Dendritic cell treated with granulocyte-macrophage colony-stimulating factor and Interleukin-4, amounts not matched to agents 40 ng/mL and 50 ng/mL, for 4 days (primary cell): ENCODE measurements around the gene MAP3K13.
"Not testable (repeated sequence)": the region's sequence is repeated elsewhere in the genome, so short reads cannot be mapped to it uniquely, and the experiment has no call there.

ENCODE experiments used
- H3K27ac Mint-ChIP-seq: one replicate; pipeline ENCODE4 v1.8.0; 2022; ENCODE audit warnings: mild to moderate bottlenecking, mixed read lengths
- H3K27me3 Mint-ChIP-seq: one replicate; pipeline ENCODE4 v1.8.0; 2022; ENCODE audit warnings: mild to moderate bottlenecking, mixed read lengths
- H3K36me3 Mint-ChIP-seq: one replicate; pipeline ENCODE4 v1.8.0; 2022; ENCODE audit warnings: low read depth, mixed read lengths
- H3K4me1 Mint-ChIP-seq: one replicate; pipeline ENCODE4 v1.8.0; 2022; ENCODE audit warnings: low read depth, mixed read lengths
- H3K4me3 Mint-ChIP-seq: one replicate; pipeline ENCODE4 v1.8.0; 2022; ENCODE audit warnings: mild to moderate bottlenecking, moderate library complexity, mixed read lengths
- H3K9me3 Mint-ChIP-seq: one replicate; pipeline ENCODE4 v1.8.0; 2022; ENCODE audit warnings: mixed read lengths
- intact Hi-C: fragments of 100-400 bp; cut with micrococcal nuclease; formaldehyde crosslinking; loops from one replicate; pipeline ENCODE4 v1.15.0; 2022

The MAP3K13 gene

DNA sequence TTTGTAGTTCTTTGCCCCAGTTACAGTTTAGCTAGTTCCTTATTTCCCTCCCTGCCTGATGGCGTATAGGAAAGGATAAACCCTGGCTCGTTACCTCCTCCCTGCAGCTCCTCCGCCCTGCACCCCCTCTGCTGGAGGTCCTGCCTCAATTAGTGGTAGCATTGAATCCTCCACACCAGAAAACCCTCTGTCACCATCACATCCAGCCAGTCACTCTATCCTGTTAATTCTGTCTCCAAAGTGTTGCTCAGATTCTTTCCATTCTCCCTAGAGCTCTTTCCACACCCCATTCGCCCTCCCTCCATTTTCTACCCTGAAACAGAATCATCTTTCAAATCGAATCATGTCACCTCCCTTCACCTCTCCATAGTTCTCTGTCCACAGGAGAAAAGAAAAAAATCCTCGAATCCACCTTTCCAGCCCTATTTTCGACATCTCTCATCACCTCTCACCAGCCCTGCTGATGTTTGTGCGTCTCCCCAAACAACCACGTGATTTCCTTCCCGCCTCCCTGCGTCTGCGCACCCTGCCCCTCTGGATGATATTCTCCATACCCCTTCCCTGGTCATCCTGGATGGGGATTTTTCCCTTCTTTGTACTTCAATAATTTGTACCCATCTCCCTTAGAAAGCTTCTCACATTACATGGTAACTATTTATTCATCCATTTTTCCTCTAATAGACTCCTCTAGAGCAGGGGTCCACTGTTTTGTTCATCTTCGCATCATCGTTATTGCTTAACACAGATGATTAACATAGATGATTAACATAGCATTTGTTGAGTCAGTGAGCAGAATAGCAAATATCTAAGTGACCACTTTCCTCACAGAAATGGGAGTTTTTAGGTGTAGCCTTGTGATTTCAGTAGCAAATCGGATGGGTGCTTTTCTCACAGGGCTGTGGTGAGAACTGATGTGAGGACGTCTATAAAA lies 37.1 kb downstream of the MAP3K13 start:
- no peak overlapping the region for H3K4me3 Mint-ChIP-seq
- H3K36me3 Mint-ChIP-seq = no peaks in the 10 kb centered on the region
- intact Hi-C loops = no loop called here
- H3K27me3 Mint-ChIP-seq = no peaks in the 10 kb centered on the region
- H3K27ac Mint-ChIP-seq = no peak overlapping the region
- no peaks in the 10 kb centered on the region for H3K4me1 Mint-ChIP-seq
- no peaks in the 10 kb centered on the region for H3K9me3 Mint-ChIP-seq

DNA sequence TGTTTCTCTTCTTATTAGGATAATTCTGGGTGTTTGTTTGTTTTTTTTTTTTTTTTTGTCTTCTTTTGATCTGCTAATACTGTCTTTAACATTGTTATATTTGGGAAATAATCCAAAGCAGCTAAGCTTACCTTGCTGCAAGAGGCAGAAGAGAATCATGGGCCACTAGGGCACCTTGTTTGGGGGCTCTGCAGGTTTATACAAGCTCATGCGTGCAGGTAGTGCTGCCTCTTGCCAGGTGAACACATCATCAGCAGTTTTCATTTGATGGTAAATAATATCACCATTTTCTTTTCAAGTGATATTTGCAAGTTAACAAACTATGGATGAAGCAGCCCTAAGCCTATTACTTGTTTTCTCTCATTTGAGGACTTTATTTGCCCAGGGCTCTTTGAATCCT lies 37.9 kb downstream of the MAP3K13 start:
- H3K27ac Mint-ChIP-seq = no peak overlapping the region
- intact Hi-C loops = no loop called here

DNA sequence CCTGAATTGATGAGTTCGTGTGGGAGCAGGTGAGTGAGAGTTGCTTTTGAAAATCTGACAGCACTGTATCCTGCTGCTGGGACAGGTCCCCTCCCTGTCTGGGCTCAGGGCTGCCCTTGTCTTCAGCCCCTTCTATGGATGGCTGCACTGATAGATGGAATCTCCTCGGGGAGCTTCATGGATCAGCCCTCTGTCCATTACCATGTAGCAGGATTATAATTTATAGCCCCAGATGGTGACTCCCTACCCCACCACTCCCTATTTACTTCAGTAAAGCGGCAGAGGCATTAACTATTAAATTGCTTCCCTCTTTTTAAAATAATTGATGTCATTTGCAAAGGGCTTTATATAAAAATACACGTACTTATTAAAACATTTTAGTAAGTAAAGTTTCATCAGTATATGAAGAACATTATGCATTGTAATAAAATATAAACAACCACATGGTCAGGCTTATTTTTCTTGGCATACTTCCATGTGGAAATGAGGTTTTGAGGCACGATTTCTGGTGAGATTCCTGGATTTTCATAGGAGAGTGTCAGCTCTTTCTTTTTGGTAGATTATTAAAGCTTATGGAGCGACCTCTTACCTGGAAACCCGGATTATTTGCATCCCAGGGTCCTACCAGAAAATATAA lies 38.5 kb downstream of the MAP3K13 start:
- no peak overlapping the region for H3K27ac Mint-ChIP-seq
- no peaks in the 10 kb centered on the region for H3K36me3 Mint-ChIP-seq
- H3K27me3 Mint-ChIP-seq = no peaks in the 10 kb centered on the region
- H3K9me3 Mint-ChIP-seq = no peaks in the 10 kb centered on the region
- H3K4me3 Mint-ChIP-seq = no peak overlapping the region
- H3K4me1 Mint-ChIP-seq = no peaks in the 10 kb centered on the region
- intact Hi-C loops = no loop called here

More for the DNA sequence above, 37.9 kb downstream of the MAP3K13 start:
- H3K27me3 Mint-ChIP-seq = no peaks in the 10 kb centered on the region
- H3K4me3 Mint-ChIP-seq = no peak overlapping the region
- H3K9me3 Mint-ChIP-seq = no peaks in the 10 kb centered on the region
- no peaks in the 10 kb centered on the region for H3K4me1 Mint-ChIP-seq
- H3K36me3 Mint-ChIP-seq = no peaks in the 10 kb centered on the region

DNA sequence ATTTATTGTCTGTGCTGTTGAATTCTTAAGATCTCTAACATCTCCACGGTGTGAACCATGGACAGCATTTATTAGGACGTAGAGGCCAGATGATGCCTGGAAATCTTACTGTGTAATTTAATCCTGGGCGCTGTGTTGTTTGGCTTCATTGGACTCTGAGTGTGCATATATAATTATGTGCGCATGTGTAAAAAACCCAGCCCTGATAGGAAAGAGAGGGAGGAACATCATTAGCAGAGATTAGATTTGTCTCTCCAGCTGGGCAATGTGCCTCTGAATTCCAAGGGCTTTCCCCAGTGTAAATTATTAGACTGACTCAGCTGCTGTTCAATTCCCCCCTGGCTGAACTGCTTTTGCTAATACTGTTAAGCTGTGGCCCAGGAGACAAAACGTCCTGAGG lies 39.6 kb downstream of the MAP3K13 start:
- Mint-ChIP-seq H3K27me3 (no peaks in the 10 kb centered on the region), H3K27ac (no peak overlapping the region), H3K4me1 (no peaks in the 10 kb centered on the region), H3K36me3 (no peaks in the 10 kb centered on the region), H3K9me3 (no peaks in the 10 kb centered on the region), H3K4me3 (no peak overlapping the region)
- intact Hi-C loops = no loop called here

DNA sequence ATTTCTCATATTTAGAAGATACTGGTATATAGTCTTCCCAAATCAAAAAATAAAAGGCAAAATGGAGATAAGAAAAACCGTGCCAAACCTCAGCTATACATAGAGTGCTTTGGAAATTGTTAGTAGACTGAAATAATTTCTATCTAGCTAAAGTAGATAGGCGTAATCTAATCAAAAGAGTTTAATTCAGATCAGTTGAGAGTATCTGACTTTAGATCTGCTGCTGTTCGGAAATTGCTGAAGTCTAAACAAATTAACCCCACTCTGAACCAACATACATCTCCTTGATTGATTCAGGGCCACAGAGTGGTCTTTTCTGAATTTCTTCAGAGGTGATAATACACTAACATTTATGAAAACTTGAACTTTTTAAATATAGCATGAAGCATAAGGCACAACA lies 40.1 kb downstream of the MAP3K13 start:
- no peaks in the 10 kb centered on the region for H3K36me3 Mint-ChIP-seq
- H3K4me3 Mint-ChIP-seq = no peak overlapping the region
- intact Hi-C loops = no loop called here
- H3K27ac Mint-ChIP-seq = no peak overlapping the region
- no peaks in the 10 kb centered on the region for H3K9me3 Mint-ChIP-seq
- no peaks in the 10 kb centered on the region for H3K4me1 Mint-ChIP-seq
- no peaks in the 10 kb centered on the region for H3K27me3 Mint-ChIP-seq

DNA sequence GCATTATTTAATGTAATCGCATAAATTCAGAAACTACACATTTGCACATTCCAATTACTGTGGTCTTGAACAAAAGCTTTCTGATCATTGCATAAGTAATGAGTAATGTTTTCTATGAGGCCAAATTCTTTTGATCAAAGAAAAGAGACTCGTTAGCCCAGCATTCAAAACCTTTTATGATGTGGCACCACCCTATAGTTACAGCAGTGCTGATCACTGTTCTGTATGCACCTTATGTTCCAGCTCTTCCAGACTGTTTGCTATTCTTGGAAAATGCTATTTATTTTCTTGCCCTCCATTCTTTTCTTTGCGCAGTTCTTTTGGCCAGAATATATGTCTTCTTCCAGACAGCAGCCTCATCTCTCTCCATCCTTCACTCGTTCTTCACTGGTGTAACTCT lies 42.3 kb downstream of the MAP3K13 start:
- intact Hi-C loops = no loop called here
- Mint-ChIP-seq H3K9me3 (no peaks in the 10 kb centered on the region), H3K4me1 (no peaks in the 10 kb centered on the region), H3K4me3 (no peak overlapping the region), H3K36me3 (no peaks in the 10 kb centered on the region), H3K27me3 (no peaks in the 10 kb centered on the region), H3K27ac (no peak overlapping the region)

DNA sequence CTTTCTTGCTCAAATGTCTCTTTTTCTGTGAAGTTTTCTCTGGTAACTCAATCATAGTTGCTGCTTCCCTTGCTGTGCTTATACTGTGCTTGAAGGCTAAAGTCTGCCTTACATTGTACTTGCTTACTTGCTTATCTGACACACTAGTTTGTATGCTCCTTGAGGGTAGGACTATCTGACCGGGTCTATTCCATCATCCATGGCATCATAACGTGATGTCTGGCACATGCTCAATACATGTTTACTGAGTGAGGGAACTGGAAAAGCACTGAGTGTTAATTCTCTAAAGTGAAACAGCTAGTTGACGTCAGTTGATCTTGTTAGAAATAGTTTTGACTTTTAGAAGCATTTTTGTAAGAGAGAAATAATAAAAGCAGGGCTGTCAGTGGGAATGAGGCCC lies 42.7 kb downstream of the MAP3K13 start:
- intact Hi-C loops = no loop called here
- Mint-ChIP-seq H3K4me3 (no peak overlapping the region), H3K9me3 (no peaks in the 10 kb centered on the region), H3K4me1 (no peaks in the 10 kb centered on the region), H3K27ac (no peak overlapping the region), H3K36me3 (no peaks in the 10 kb centered on the region), H3K27me3 (no peaks in the 10 kb centered on the region)

DNA sequence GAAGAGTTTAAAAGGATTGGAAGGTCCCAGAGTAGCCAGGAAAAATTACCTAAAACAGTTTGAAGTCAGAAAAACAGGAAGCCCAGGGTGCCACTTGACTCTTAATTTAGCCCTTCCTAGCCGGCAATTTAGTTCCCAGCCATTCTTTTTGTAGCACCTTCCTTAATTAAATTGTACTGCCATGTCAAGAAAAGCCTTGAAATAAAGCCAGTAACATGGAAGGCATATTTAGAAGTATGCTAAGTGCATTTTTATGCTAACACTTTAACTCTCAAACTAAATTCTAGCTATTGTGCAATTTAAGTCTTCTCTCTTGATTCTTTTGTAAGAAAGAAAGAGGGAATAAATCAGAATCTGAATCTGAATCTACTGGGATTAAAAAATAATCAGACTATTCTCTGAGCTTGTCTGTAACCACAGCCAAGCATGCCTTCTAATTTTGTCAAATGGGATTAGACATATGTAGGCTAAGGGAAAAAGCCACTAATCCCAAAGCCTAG lies 43.2 kb downstream of the MAP3K13 start:
- H3K36me3 Mint-ChIP-seq = no peaks in the 10 kb centered on the region
- no peak overlapping the region for H3K4me3 Mint-ChIP-seq
- intact Hi-C loops = no loop called here
- H3K27me3 Mint-ChIP-seq = no peaks in the 10 kb centered on the region
- H3K4me1 Mint-ChIP-seq = no peaks in the 10 kb centered on the region
- H3K9me3 Mint-ChIP-seq = no peaks in the 10 kb centered on the region
- no peak overlapping the region for H3K27ac Mint-ChIP-seq

DNA sequence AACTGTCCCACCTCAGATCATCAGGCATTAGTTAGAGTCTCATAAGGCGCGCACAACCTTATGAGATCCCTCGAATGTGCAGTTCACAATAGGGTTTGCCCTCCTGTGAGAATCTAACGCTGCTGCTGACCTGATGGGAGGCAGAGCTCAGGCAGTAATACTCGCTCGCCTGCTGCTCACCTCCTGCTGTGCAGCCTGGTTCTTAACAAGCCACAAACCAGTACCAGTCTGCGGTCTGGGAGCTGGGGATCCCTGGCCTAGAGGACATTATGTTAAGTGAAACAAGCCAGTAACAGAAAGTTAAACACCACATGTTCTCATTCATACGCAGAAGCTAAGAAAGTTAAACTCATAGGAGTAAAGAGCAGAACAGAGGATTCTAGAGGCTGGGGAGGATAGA lies 47.0 kb downstream of the MAP3K13 start:
- no peaks in the 10 kb centered on the region for H3K27me3 Mint-ChIP-seq
- H3K36me3 Mint-ChIP-seq = no peaks in the 10 kb centered on the region
- no peak overlapping the region for H3K4me3 Mint-ChIP-seq
- no peaks in the 10 kb centered on the region for H3K4me1 Mint-ChIP-seq
- H3K27ac Mint-ChIP-seq = no peak overlapping the region
- intact Hi-C loops = no loop called here
- no peaks in the 10 kb centered on the region for H3K9me3 Mint-ChIP-seq

DNA sequence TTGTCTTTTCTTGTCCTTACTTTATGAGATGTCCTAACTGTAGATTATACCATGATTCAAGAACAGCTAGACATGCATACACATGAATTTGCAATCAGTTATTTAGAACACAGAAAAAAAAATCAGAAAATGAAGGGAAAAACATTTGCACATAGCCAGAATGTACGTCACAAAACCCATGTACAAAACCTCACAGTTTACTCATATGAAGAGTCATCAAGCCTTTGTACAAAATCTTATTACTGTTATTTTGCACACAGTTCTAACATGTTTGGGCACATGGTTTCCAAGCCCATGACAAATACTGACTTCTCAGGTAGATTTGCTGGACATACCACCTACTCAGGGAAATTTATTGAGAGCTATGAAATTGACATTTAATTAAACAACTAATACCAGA lies 48.2 kb downstream of the MAP3K13 start:
- intact Hi-C loops = no loop called here
- Mint-ChIP-seq H3K36me3 (no peaks in the 10 kb centered on the region), H3K9me3 (no peaks in the 10 kb centered on the region), H3K27me3 (no peaks in the 10 kb centered on the region), H3K4me3 (no peak overlapping the region), H3K27ac (no peak overlapping the region), H3K4me1 (no peaks in the 10 kb centered on the region)

DNA sequence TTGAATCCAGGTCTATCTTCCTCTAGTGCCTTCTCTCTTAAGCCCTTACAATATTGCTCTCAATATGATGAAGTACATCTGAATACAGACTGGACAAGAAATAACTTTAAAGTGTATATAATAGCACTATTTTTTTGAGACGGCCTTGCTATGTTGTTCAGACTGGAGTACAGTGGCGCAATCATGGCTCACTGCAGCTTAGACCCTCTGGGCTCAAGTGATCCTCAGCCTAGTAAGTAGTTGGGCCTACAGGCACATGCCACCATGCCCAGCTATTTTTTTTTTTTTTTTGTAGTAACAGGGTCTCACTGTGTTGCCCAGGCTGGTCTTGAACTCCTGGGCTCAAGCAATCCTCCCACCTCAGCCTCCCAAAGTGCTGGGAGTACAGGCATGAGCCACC lies 53.6 kb downstream of the MAP3K13 start:
- Mint-ChIP-seq H3K27me3 (no peaks in the 10 kb centered on the region), H3K4me3 (no peak overlapping the region), H3K27ac (no peak overlapping the region), H3K9me3 (no peaks in the 10 kb centered on the region), H3K4me1 (peaks cover 8% of the 10 kb centered on the region), H3K36me3 (no peaks in the 10 kb centered on the region)
- intact Hi-C loops = no loop called here

DNA sequence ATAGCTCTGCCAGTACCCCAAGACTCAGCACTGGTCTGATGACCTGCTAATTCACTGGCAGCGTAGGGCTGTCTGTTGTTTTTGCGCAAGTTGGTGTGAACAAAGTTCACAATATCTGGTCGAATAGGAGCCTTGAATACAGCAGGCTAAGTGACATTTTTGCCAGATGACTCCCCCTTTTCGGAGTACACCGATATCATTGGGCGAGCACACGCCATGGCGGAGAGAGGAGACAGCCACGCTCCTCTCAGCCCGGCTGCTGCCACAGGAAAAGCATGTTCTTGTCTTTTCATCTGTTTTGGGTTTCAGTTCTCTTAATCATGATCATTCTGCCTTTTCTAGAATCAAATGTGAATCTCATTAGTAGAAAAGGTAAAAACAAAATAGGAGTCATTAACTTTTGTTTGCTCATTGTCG lies 55.6 kb downstream of the MAP3K13 start:
- intact Hi-C loops, H3K9me3 Mint-ChIP-seq, H3K4me3 Mint-ChIP-seq, H3K36me3 Mint-ChIP-seq, H3K27me3 Mint-ChIP-seq, H3K27ac Mint-ChIP-seq: not testable (repeated sequence)
- H3K4me1 Mint-ChIP-seq = peaks cover 13% of the 10 kb centered on the region

DNA sequence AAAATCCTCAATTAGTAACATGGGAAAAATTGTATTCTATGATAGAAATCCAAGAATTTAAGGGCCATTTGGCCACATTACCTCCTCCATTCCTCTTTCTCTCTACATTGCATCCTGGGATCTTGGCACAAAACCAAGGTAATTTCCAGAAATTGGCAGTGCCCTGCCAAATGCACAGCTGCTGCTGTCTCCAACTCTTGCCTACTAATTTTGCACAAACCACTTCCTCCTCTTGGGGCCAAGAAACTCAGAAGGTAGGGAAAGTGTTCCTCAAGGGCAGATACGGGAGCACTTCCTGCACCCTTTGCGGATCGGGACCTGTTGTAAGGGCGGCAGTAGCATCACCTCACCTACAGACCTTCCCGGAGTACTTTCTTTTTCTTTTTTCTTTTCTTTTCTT lies 57.8 kb downstream of the MAP3K13 start:
- Mint-ChIP-seq H3K9me3 (no peaks in the 10 kb centered on the region), H3K36me3 (no peaks in the 10 kb centered on the region), H3K27ac (no peak overlapping the region), H3K4me1 (peaks cover 13% of the 10 kb centered on the region), H3K4me3 (no peak overlapping the region), H3K27me3 (no peaks in the 10 kb centered on the region)
- intact Hi-C loops = no loop called here

DNA sequence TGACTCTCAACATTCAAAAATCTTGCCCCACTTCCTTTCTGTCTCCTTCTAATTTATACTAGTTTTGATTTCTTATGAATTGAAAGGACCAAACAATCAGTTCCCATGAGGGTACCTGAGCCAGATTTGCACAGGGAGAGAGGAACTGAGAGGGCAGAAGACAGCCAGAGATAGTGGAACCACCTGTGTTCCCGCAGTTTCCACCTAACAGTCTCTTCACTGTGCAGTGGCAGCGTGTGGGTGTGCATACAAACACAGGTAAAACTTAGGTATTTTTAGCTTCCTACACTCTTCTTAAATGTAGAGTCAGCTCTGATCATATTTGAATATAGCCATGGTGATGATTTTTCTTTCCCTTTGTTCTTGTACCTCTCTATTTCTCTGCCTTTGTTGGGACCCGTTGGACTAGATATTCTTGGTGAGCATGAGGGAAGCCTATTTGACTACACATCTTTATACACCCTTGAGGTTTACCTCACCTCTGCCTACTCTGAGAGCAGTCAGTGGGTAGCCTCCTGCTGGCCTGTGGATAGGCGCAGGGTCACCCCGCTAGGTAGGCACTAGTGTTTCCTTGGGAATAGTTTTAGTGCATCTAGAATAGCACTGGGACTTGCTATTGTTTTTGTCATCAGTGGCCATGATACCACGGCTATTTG lies 58.8 kb downstream of the MAP3K13 start:
- no peaks in the 10 kb centered on the region for H3K9me3 Mint-ChIP-seq
- no peaks in the 10 kb centered on the region for H3K36me3 Mint-ChIP-seq
- H3K27ac Mint-ChIP-seq = no peak overlapping the region
- no peaks in the 10 kb centered on the region for H3K27me3 Mint-ChIP-seq
- intact Hi-C loops = no loop called here
- H3K4me3 Mint-ChIP-seq = no peak overlapping the region
- peaks cover 13% of the 10 kb centered on the region for H3K4me1 Mint-ChIP-seq
